ENCODE measurements around the gene RAD21L1.

The RAD21L1 gene

DNA sequence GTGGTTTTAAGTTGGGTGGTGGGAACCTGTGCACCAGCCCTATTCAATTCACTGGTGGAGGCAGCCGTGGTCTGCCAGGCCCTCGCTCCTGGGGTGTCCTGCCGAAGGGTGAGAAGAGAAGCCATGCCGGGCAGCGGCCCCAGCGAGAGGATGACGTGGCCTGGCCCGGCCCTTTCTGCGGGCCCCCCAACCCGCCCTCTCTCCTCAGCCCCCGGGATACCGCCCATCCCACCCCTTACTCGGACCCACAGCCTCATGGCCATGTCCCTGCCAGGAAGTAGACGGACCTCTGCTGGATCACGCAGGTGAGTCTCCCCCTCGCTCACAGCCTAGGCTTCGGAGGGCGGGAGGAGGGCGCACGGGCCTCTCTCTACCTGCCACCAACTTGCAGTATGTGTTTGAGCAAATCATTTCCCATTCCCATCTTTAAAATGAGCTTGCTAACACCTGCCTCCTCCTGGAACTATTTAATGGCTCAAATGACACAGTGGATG is 70.3 kb downstream of the RAD21L1 start:
- no peak for DNase-seq

DNA sequence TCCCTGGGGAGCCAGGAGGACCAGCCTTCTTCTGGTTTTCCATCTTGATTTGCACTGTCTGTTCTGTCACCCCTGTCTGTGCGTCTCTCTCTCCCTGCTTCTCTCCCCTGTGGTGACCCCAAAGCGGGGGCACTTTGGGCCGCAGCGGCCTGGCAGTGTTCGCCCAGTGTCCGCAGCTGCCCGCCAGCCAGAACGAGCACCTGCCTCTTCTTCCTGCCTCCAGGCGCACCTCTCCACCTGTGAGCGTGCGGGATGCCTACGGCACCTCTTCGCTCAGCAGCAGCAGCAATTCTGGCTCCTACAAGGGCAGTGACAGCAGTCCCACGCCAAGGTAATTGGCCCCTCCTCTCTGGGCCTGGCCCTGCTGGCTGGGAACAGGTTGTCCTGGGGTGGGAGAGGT is 71.1 kb downstream of the RAD21L1 start:
- DNase-seq: no peak

DNA sequence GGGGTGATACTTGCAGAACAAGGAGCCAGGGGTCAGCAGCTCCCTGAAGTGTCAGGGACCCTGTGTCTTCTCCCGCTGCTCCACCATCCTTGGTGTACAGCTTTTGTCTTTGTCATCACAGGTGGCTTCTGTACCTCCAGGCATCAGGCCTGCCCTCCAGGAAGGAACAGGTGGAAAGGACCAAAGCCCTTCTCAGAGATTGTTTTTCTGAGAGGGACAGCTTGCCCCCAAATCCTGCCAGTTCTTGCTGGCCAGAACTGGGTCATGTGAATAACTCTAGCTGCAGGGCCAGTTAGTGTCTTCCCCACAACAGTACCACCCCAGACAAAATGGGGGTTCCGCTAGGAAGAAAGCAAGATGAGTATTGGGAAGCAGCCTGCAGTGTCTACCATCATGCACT is 71.6 kb downstream of the RAD21L1 start:
- no peak for DNase-seq

DNA sequence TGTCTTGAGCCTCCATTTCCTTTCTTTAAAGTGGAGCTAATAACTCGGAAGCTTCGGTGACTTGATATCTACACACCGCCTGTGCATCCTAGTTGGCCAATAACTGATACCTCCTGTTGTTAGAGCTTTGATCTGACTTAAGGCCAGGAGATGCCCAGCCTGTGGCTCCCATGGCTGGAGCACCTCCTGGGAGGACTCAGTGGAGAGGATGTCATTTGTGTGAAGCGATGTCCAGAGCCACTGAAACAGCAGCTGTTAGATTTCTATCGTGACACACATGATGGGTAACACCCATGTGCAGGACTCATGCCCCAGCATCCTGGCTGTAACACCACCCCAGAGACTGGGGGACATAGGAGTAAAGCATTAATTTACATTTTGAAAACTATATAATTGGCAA is 72.3 kb downstream of the RAD21L1 start:
- DNase-seq: no peak

DNA sequence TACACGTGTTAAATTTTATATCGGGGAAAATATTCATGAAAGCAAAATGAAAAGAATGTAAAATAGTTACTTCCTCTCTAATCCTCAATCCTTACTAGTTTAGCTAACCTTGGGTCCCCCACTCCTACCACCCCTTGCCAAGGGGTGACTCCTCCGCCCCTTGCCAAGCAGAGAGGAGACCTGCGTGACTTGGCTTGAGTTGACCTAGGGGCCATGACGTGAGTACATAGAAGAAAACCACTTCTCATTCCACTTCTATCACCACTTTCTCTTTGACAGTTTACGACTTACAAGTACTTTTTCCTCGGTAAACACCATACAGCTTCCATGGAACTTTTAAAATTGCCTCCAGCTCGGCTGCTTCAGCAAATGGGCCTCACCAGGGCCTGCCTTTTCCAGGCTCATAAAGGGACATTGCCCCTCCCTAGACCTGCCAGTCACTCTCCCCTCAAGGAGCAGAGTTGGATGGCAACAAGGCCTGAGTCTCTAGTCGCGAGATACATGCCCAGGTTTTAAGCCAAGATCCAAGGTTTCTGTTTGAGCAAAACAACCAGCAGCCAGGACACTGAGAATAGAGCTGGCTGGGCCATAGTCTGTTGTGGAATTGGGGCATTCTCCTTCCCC is 73.2 kb downstream of the RAD21L1 start:
- DNase-seq: no peak

DNA sequence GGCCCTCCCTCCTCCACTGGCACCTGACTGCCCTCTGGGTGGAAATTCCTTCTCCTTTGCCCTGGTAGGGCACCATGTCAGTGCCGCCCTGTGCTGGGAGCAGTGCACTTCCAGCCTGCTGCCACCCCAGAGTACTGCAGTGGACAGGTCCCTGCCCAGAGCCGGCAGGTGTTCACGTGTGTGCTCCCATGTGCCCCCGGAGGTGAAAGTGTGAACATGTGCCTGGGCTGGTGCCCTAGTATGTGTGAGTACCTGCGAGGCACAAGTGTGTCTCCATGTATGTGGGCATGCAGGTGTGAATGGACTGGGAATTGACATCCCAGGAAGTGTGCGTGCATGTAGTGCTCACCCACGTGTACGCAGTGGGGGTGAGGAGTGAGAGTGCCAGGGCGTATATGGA is 73.7 kb downstream of the RAD21L1 start:
- DNase-seq: no peak

DNA sequence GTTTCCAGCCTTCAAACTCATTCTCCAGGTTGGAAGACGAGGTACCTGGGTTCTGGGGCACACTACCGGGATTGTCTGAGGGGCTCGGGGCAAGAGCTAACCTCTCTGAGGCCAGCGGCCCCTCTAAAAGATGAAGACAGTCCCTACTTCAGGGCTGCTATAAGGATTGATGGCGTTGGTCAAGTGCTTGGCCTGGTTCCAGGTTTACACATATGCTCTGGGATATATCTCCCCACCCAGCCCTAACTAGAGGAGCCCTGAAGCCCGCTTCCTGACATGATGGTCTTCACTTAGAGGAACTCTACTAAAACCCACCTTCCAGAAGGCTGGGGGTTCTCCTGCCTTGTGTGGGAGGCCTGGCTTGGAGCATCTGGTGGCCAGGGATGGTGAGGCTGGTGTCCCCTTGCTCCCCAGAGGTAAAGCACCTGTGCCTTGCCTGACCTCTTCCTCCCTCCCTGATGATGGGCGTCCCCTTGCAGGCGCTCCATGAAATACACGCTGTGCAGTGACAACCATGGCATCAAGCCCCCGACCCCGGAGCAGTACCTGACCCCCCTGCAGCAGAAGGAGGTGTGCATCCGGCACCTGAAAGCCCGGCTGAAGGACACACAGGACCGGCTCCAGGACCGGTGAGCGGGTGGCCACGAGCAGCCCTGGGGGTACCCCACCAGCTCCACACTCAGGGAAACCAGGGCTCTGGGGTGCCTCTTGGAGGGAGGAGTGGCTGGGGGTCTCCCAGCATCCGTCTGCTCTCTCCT is 74.4 kb downstream of the RAD21L1 start:
- no peak for DNase-seq

DNA sequence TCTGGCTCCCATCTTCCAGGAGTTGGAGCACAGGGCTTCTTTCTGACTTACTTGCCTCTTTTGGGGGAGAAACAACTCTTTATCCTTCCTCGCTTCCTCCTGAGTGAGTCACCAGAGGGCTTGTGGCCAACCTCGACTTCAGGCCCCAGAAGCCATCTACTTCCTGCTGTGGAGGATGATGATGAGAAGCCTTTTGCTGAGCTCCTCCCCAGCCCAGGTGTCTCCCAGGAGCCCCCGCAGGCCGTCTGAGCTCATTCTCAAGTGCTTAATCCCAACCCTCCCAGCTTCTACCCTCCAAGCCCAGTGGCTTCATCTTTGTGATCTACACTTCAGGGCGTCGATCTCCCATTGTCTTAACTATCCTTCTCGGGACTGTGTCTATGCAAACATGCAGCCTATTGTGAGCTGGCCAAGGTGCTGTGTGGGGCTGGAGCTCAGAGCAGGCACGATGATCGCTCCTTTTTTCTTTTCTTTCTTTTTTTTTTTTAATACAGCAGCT is 75.2 kb downstream of the RAD21L1 start:
- DNase-seq: no peak

DNA sequence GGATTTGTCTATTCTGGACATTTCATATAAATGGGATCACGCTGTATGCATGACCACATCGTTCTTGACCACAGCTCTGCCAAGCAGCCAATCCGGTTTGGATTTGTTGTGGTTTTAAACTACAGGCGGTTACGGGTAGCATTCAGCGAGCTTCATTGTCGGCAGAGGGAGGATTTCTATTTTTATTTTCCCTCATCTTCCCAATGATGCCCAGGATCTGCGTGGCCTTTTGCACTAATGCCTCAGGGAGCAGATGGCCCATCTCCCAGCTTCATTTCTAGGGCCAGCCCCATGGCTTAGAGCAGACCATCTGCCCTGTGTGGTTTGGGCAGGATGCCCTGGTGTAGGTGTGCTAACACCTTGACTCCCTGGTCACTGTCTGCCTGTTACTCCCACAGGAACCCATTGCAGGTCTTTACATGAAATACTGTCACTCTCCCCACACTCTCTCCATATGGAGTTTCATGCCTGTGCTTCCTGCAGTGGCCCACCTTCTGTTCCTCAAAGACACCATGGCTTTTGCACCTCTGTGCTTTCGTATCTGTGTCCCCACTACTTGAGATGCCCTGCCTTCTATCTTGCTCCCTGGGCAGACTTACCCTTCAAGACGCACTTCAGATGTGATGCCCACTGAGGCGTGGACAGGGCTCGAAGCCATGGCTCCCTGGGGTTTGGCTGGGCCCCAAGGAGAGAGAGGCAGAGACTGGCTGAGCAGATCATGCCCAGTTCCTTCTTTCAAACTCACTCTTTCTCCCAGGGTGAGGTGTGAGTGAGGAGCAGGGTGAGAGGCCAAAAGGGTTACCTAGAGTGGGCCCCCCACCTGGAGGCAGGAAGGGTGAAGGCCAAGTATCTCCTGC is 77.1 kb downstream of the RAD21L1 start:
- no peak for DNase-seq

DNA sequence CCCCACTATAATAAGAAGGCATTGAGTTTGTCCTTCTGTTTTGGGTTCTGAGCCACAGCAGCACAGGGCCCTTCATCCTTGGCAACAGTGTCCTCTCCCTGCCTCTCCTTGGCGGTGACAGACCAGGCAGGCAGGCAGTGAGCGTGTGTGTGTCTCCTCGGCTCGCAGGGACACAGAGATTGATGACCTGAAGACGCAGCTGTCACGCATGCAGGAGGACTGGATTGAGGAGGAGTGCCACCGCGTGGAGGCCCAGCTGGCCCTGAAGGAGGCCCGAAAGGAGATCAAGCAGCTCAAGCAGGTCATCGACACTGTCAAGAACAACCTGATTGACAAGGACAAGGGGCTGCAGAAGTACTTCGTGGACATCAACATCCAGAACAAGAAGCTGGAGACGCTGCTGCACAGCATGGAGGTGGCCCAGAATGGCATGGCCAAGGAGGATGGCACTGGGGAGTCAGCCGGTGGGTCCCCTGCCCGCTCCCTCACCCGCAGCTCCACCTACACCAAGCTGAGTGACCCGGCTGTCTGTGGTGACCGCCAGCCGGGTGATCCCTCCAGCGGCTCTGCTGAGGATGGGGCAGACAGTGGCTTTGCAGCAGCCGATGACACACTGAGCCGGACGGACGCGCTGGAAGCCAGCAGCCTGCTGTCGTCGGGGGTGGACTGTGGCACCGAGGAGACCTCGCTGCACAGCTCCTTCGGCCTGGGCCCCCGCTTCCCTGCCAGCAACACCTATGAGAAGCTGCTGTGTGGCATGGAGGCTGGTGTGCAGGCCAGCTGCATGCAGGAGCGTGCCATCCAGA is 79.1 kb downstream of the RAD21L1 start:
- DNase-seq: no peak

Data from right kidney (tissue), 1 donor.